MV-4-11 (cell line): Measurements from ENCODE around the gene POFUT2.

Experiments used
- DNase-seq: peaks from one replicate; lab custom pipeline; 2025; lab: John Stamatoyannopoulos, UW

POFUT2 gene

GRCh38 chr21:45262041-45262581 lies 25.6 kb downstream of the POFUT2 start:
- DNase-seq, result no peak

GRCh38 chr21:45261093-45261492 lies 26.6 kb downstream of the POFUT2 start:
- DNase-seq, result peak; percentile 25

GRCh38 chr21:45260191-45260825 lies 27.4 kb downstream of the POFUT2 start:
- no peak for DNase-seq

GRCh38 chr21:45259206-45259840 lies 28.4 kb downstream of the POFUT2 start:
- DNase-seq, result no peak

- DNase-seq, result no peak
These were observed 29.2 kb downstream of the POFUT2 start for GRCh38 chr21:45258466-45258865.

GRCh38 chr21:45257673-45258341 lies 29.9 kb downstream of the POFUT2 start:
- no peak for DNase-seq

- no peak for DNase-seq
These were observed 30.6 kb downstream of the POFUT2 start for GRCh38 chr21:45256912-45257672.

GRCh38 chr21:45256021-45256911 lies 31.4 kb downstream of the POFUT2 start:
- DNase-seq, result no peak

GRCh38 chr21:45255381-45256020 lies 32.2 kb downstream of the POFUT2 start:
- DNase-seq, result no peak

- DNase-seq, result no peak
These were observed 33.2 kb downstream of the POFUT2 start for GRCh38 chr21:45254460-45254930.

GRCh38 chr21:45253633-45254459 lies 33.8 kb downstream of the POFUT2 start:
- DNase-seq, result no peak

GRCh38 chr21:45253180-45253579 lies 34.5 kb downstream of the POFUT2 start:
- no peak for DNase-seq

GRCh38 chr21:45252448-45252925 lies 35.2 kb downstream of the POFUT2 start:
- no peak for DNase-seq

- no peak for DNase-seq
These were observed 35.9 kb downstream of the POFUT2 start for GRCh38 chr21:45251635-45252447.

- DNase-seq, result no peak
These were observed 36.6 kb downstream of the POFUT2 start for GRCh38 chr21:45250914-45251634.

GRCh38 chr21:45250272-45250671 lies 37.4 kb downstream of the POFUT2 start:
- DNase-seq, result no peak

GRCh38 chr21:45249626-45250025 lies 38.1 kb downstream of the POFUT2 start:
- DNase-seq, result no peak

- no peak for DNase-seq
These were observed 38.8 kb downstream of the POFUT2 start for GRCh38 chr21:45248893-45249381.
